HL-60/S4 treated with phorbol 12-myristate 13-acetate at 8.2 ng/mL for 4 days and 3 days (cell line): Measurements from ENCODE around the gene PDK4.

Experiments
- in situ Hi-C: fragments of 300-500 bp; cut with MboI; formaldehyde crosslinking; loops from 2 replicates; pipeline ENCODE4 v1.15.0; 2022; ENCODE audit warnings: low sequenced_read_pairs

The PDK4 gene

DNA sequence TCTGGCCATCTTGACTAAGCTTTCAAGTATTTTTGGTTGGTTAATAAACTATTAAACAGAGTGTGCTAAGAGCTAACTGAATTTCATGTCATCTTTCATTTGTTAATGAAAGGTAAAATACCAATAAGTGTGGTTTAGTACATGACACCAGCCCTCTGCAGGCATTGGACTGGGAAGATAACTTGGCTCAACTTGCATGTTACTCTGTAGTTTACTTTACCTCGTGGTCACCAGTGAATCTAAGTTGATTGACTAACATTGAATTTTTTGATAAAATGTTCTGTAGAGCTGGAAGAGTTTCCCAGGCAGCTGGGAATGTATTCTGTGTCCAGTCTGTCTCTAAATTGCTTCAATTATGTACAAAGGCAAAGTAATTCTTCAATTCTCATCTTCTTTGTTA lies 60.7 kb downstream of the PDK4 start:
- in situ Hi-C loops, result no loop called here

DNA sequence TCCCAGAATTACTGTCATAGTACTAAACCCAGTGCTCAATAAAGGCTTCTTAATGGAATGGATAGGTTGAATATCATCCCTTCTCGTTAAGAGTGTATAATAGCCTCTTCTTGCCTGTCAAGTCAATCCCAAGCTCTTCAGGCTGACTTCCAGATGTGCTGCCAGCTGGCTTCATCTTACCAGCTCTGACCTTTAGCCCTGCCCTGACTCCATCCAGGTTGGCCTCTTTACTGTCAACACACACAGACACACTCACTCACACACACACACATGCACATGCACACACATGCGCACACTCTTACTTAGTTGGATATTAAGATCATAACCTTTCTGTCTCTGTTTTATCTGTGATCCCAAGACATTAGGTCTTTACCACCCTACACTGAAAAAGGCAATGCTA lies 61.5 kb downstream of the PDK4 start:
- in situ Hi-C loops, result no loop called here
